SK-N-SH treated with all-trans-retinoic acid at 6 μM for 48 hours (cell line): Measurements from ENCODE around the gene RBM42.

Experiments
- CSRNP3 ChIP-seq: fragments of 250-450 bp; sonication (Bioruptor Pico); IDR thresholded peaks from 2 replicates; pipeline ENCODE4 v1.5.1; 2021; ENCODE audit warnings: mild to moderate bottlenecking, moderate library complexity
- RARB ChIP-seq: fragments of 250-450 bp; sonication (Bioruptor Pico); IDR thresholded peaks from 2 replicates; pipeline ENCODE4 v1.8.0; 2021; ENCODE audit warnings: mild to moderate bottlenecking, moderate library complexity

GRCh38 chr19:35644987-35645679 lies 16.3 kb downstream of the RBM42 start:
- TF ChIP-seq CSRNP3 (CRISPR knock-in tag) (no peak), RARB (CRISPR knock-in tag) (no peak)
